SK-N-SH (cell line): ENCODE results near the gene RAP2A. TPM values are rescaled to one million over a fixed set of nuclear protein-coding genes. Genes with fewer than 3 reads are reported as not detected.

Experiments
- CTCF ChIA-PET: fragments of 300-600, 350-600 bp; formaldehyde crosslinking; extraction: SDS; loops from one replicate; lab custom pipeline; 2021; lab: Yijun Ruan, JAX
- POLR2A ChIA-PET: fragments of 350-600 bp; sonication (Branson Sonifier 250); formaldehyde crosslinking; extraction: SDS; loops from one replicate; lab custom pipeline; 2020; ENCODE audit warnings: antibody characterized with exemption, inconsistent platforms; lab: Yijun Ruan, JAX
- DNase-seq: peaks from one replicate; pipeline ENCODE4 v3.0.0; 2012
- H2AFZ ChIP-seq: fragments of 200-600 bp; sonication (generic); 2 replicates; pipeline ENCODE4 v1.8.1; 2016; ENCODE audit warnings: antibody characterized with exemption, mild to moderate bottlenecking, low read depth
- H3F3A ChIP-seq: fragments of 200-600 bp; sonication (generic); replicated peaks from 2 replicates; pipeline ENCODE3; 2016; ENCODE audit warnings: antibody characterized with exemption, mild to moderate bottlenecking; ENCODE audit not compliant: insufficient read depth
- H3K27ac ChIP-seq, 2 experiments: fragments of 200-500 bp in 1 of 2; fragments of 200-600 bp in 1 of 2; sonication (Bioruptor generic) in 1 of 2; sonication (generic), shearing (Covaris generic) in 1 of 2; 2 replicates each; pipeline versions ENCODE4 v1.5.1 to v1.6.1; 2014 to 2016; ENCODE audit warnings: low read depth in 2 of 2, inconsistent platforms in 1 of 2, low read length in 1 of 2, mild to moderate bottlenecking in 1 of 2, mixed read lengths in 1 of 2
- H3K27me3 ChIP-seq: fragments of 200-600 bp; sonication (generic), shearing (Covaris generic); 2 replicates; pipeline ENCODE4 v1.6.1; 2016; ENCODE audit warnings: mixed run types; ENCODE audit not compliant: insufficient read depth
- H3K36me3 ChIP-seq, 2 experiments: fragments of 200-500 bp in 1 of 2; fragments of 200-600 bp in 1 of 2; sonication (Bioruptor generic) in 1 of 2; sonication (generic) in 1 of 2; replicated peaks in 1 of 2; 2 replicates each; pipeline versions ENCODE3 to v1.5.1; 2014 to 2016; ENCODE audit warnings: low read length in 1 of 2, mild to moderate bottlenecking in 1 of 2; ENCODE audit not compliant: insufficient read depth in 2 of 2, control insufficient read depth in 1 of 2
- H3K4me1 ChIP-seq, 2 experiments: fragments of 200-500 bp in 1 of 2; fragments of 200-600 bp in 1 of 2; sonication (Bioruptor generic) in 1 of 2; sonication (generic), shearing (Covaris generic) in 1 of 2; 2 replicates each; pipeline versions ENCODE4 v1.5.1 to v1.6.1; 2014 to 2016; ENCODE audit warnings: low read depth in 1 of 2, low read length in 1 of 2, mixed run types in 1 of 2; ENCODE audit not compliant: insufficient read depth in 2 of 2, control insufficient read depth in 1 of 2
- H3K4me2 ChIP-seq: fragments of 200-600 bp; sonication (generic), shearing (Covaris generic); 2 replicates; pipeline ENCODE4 v1.6.1; 2017; ENCODE audit warnings: mixed run types
- H3K4me3 ChIP-seq, 2 experiments: fragments of 200-500 bp in 1 of 2; fragments of 200-600 bp in 1 of 2; sonication (Bioruptor generic) in 1 of 2; sonication (generic), shearing (Covaris generic) in 1 of 2; 2 replicates each; pipeline versions ENCODE4 v1.5.1 to v1.8.1; 2014 to 2016; ENCODE audit warnings: low read depth in 2 of 2, inconsistent platforms in 1 of 2, low read length in 1 of 2, mild to moderate bottlenecking in 1 of 2, mixed read lengths in 1 of 2, moderate library complexity in 1 of 2
- H3K79me2 ChIP-seq: fragments of 200-600 bp; sonication (generic); 2 replicates; pipeline ENCODE4 v1.8.1; 2017; ENCODE audit warnings: mild to moderate bottlenecking; ENCODE audit not compliant: insufficient read depth
- H3K9ac ChIP-seq: fragments of 200-600 bp; sonication (generic); 2 replicates; pipeline ENCODE4 v1.6.1; 2017; ENCODE audit warnings: mixed run types
- H3K9me2 ChIP-seq: fragments of 200-600 bp; sonication (generic); 2 replicates; pipeline ENCODE4 v1.6.1; 2017; ENCODE audit warnings: mixed run types
- H3K9me3 ChIP-seq: fragments of 200-600 bp; sonication (generic); 2 replicates; pipeline ENCODE4 v1.6.1; 2017; ENCODE audit warnings: mixed run types, mild to moderate bottlenecking, moderate library complexity
- H4K20me1 ChIP-seq: fragments of 200-600 bp; sonication (generic); 2 replicates; pipeline ENCODE4 v1.6.1; 2017; ENCODE audit warnings: mild to moderate bottlenecking, mixed run types; ENCODE audit not compliant: insufficient read depth
- CHD2 ChIP-seq: fragments of 150-350 bp; IDR thresholded peaks from 2 replicates; pipeline ENCODE4 v1.6.1; 2018; ENCODE audit warnings: low read length; ENCODE audit not compliant: partially characterized antibody
- CTCF ChIP-seq: fragments of 200-600 bp; sonication (generic); IDR thresholded peaks from 2 replicates; pipeline ENCODE4 v1.6.1; 2017; ENCODE audit warnings: antibody characterized with exemption, mild to moderate bottlenecking, moderate library complexity
- EP300 ChIP-seq, 2 experiments: IDR thresholded peaks; 2 replicates each; pipeline versions ENCODE4 v1.4.0 to v1.6.1; 2012; ENCODE audit warnings: borderline replicate concordance in 1 of 2, low read depth in 1 of 2, low read length in 1 of 2
- GABPA ChIP-seq: IDR thresholded peaks from 2 replicates; pipeline ENCODE4 v1.4.0; 2012; ENCODE audit warnings: low read depth, mild to moderate bottlenecking
- JUND ChIP-seq: IDR thresholded peaks from 2 replicates; pipeline ENCODE4 v1.4.0; 2012
- MAX ChIP-seq: IDR thresholded peaks from 2 replicates; pipeline ENCODE4 v1.4.0; 2012; ENCODE audit warnings: low read depth
- MEF2A ChIP-seq: IDR thresholded peaks from 2 replicates; pipeline ENCODE4 v1.4.0; 2012; ENCODE audit warnings: low read depth, borderline replicate concordance
- NRF1 ChIP-seq: IDR thresholded peaks from 2 replicates; pipeline ENCODE4 v1.6.1; 2012; ENCODE audit warnings: low read depth, mild to moderate bottlenecking, low read length
- POLR2AphosphoS5 ChIP-seq: IDR thresholded peaks from 2 replicates; pipeline ENCODE4 v1.6.1; 2012; ENCODE audit warnings: low read depth, low read length
- RFX5 ChIP-seq: IDR thresholded peaks from 2 replicates; pipeline ENCODE4 v1.6.1; 2012; ENCODE audit warnings: mild to moderate bottlenecking, improper control_type of control experiment, low read length
- RXRA ChIP-seq: IDR thresholded peaks from 2 replicates; pipeline ENCODE4 v1.4.0; 2012; ENCODE audit warnings: low read depth, mild to moderate bottlenecking, borderline replicate concordance
- SMC3 ChIP-seq: IDR thresholded peaks from 2 replicates; pipeline ENCODE4 v1.6.1; 2012; ENCODE audit warnings: low read depth, low read length, improper control_type of control experiment
- YY1 ChIP-seq: IDR thresholded peaks from 2 replicates; pipeline ENCODE4 v1.4.0; 2012; ENCODE audit warnings: low read depth, mild to moderate bottlenecking
- ZBTB33 ChIP-seq: IDR thresholded peaks from 2 replicates; pipeline ENCODE4 v1.4.0; 2012; ENCODE audit warnings: low read depth, borderline replicate concordance
- WGBS: methylation state at CpG from one replicate; pipeline ENCODE4 v1.1.6; 2017; ENCODE audit warnings: low lambda C conversion rate; 5-methylcytosine and 5-hydroxymethylcytosine counted together
- polyA plus RNA-seq, 3 experiments: library from polyadenylated mRNA; depleted of rRNA; stranded (reverse); fragments of >200 nt; gene quantifications; 2 replicates each; pipeline ENCODE4 v1.2.3, GENCODE V29; 2012
- TF ChIP-seq, protein P1 (sequence below): fragments of 150-350 bp; IDR thresholded peaks from 2 replicates; pipeline ENCODE4 v1.6.1; 2016; ENCODE audit warnings: mild to moderate bottlenecking, low read depth, low read length
- TF ChIP-seq, protein P2 (sequence below): IDR thresholded peaks from 2 replicates; pipeline ENCODE4 v1.6.1; 2012; ENCODE audit warnings: mild to moderate bottlenecking, low read depth, low read length, moderate library complexity
- TF ChIP-seq, protein P3 (sequence below): fragments of 150-350 bp; IDR thresholded peaks from 2 replicates; pipeline ENCODE4 v1.6.1; 2017; ENCODE audit warnings: antibody characterized with exemption, low read length, low read depth, borderline replicate concordance

Gene RAP2A
- polyA plus RNA-seq, 1 of the 3 experiments (the other 2 are of a cell fraction), result 6.5 TPM

DNA sequence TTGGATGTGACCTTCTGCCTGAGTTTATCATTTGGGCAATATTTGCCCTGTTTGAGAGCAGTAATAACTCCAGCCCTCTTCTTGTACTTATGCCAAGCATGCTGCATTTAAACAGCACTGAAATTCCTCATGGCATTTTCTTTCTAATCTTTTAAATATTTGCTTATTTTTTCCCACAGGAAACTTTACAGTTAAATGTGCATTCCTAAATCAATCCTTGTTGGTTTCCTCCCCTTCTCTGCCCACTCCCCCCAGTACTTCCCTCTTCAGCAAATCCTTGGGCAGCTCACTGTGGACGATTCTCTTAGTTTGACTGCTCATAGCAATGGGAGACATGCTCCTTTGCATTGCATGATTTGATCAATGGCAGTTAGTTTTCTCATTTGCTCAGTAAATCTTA is 68.7 kb downstream of the RAP2A start (continued):
- TF ChIP-seq CHD2 (no peak), POLR2AphosphoS5 (no peak), ZBTB33 (no peak), EP300 (IDR thresholded peaks at IDR 0.05; ENCODE audit: borderline replicate concordance in 1 of 2, low read depth in 1 of 2, low read length in 1 of 2) (no peak), CTCF (no peak)
- TF ChIP-seq, protein P1, sequence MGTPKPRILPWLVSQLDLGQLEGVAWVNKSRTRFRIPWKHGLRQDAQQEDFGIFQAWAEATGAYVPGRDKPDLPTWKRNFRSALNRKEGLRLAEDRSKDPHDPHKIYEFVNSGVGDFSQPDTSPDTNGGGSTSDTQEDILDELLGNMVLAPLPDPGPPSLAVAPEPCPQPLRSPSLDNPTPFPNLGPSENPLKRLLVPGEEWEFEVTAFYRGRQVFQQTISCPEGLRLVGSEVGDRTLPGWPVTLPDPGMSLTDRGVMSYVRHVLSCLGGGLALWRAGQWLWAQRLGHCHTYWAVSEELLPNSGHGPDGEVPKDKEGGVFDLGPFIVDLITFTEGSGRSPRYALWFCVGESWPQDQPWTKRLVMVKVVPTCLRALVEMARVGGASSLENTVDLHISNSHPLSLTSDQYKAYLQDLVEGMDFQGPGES, result no peak

- no peak for DNase-seq
- Histone ChIP-seq H3K4me2 (no peak overlapping the region), H3K9me3 (no peaks in the 10 kb centered on the region), H2AFZ (no peak overlapping the region), H3K79me2 (no peaks in the 10 kb centered on the region), H4K20me1 (no peaks in the 10 kb centered on the region), H3K36me3 (no peaks in the 10 kb centered on the region), H3K9ac (no peak overlapping the region), H3K9me2 (no peaks in the 10 kb centered on the region), H3K4me1 (no peaks in the 10 kb centered on the region), H3K27me3 (no peaks in the 10 kb centered on the region), H3K4me3 (no peak overlapping the region), H3K27ac (no peak overlapping the region), H3F3A (no peaks in the 10 kb centered on the region)
- ChIA-PET CTCF (no interaction called here), POLR2A (no interaction called here)
- WGBS, result 36% methylated on average over 1 of the region's 1 CpG
- TF ChIP-seq CHD2 (no peak), MAX (no peak), JUND (no peak), ZBTB33 (no peak), GABPA (no peak), NRF1 (no peak), SMC3 (no peak), RXRA (no peak), YY1 (no peak), RFX5 (no peak), MEF2A (no peak)
- TF ChIP-seq, protein P2, sequence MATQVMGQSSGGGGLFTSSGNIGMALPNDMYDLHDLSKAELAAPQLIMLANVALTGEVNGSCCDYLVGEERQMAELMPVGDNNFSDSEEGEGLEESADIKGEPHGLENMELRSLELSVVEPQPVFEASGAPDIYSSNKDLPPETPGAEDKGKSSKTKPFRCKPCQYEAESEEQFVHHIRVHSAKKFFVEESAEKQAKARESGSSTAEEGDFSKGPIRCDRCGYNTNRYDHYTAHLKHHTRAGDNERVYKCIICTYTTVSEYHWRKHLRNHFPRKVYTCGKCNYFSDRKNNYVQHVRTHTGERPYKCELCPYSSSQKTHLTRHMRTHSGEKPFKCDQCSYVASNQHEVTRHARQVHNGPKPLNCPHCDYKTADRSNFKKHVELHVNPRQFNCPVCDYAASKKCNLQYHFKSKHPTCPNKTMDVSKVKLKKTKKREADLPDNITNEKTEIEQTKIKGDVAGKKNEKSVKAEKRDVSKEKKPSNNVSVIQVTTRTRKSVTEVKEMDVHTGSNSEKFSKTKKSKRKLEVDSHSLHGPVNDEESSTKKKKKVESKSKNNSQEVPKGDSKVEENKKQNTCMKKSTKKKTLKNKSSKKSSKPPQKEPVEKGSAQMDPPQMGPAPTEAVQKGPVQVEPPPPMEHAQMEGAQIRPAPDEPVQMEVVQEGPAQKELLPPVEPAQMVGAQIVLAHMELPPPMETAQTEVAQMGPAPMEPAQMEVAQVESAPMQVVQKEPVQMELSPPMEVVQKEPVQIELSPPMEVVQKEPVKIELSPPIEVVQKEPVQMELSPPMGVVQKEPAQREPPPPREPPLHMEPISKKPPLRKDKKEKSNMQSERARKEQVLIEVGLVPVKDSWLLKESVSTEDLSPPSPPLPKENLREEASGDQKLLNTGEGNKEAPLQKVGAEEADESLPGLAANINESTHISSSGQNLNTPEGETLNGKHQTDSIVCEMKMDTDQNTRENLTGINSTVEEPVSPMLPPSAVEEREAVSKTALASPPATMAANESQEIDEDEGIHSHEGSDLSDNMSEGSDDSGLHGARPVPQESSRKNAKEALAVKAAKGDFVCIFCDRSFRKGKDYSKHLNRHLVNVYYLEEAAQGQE, result no peak
- TF ChIP-seq, protein P1, result no peak
- TF ChIP-seq, protein P3, sequence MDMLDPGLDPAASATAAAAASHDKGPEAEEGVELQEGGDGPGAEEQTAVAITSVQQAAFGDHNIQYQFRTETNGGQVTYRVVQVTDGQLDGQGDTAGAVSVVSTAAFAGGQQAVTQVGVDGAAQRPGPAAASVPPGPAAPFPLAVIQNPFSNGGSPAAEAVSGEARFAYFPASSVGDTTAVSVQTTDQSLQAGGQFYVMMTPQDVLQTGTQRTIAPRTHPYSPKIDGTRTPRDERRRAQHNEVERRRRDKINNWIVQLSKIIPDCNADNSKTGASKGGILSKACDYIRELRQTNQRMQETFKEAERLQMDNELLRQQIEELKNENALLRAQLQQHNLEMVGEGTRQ, result no peak
These were observed 71.0 kb downstream of the RAP2A start for GRCh38 chr13:97505017-97505416.
